22Rv1 (cell line): Measurements from ENCODE around the gene PRIMA1.

ENCODE experiments used
- ZFX ChIP-seq: fragments of 450-650 bp; IDR thresholded peaks from 2 replicates; pipeline ENCODE4 v1.6.1; 2017; ENCODE audit warnings: antibody characterized with exemption, borderline replicate concordance
- TF ChIP-seq, protein P1 (sequence below): fragments of 450-650 bp; IDR thresholded peaks from 2 replicates; pipeline ENCODE4 v1.5.1; 2017; ENCODE audit warnings: mild to moderate bottlenecking

DNA sequence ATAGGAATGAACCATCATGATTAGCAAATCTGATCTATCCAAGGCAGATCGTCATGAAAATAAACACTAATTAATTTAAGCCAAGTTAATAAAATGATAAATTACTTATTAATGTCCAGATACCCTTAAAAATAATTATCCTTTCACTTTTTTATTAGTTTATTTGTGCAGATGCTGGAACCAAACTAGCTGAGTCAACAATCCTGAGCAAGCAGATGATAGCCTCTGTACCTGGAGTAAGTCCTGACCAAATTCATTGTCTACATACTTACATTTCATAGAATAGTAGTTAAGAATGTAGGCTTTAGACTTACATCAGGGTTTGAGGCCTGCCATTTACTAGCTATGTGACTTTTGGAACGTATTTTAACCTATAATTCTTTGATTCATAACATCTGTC is 105.8 kb downstream of the PRIMA1 start:
- TF ChIP-seq, protein P1, sequence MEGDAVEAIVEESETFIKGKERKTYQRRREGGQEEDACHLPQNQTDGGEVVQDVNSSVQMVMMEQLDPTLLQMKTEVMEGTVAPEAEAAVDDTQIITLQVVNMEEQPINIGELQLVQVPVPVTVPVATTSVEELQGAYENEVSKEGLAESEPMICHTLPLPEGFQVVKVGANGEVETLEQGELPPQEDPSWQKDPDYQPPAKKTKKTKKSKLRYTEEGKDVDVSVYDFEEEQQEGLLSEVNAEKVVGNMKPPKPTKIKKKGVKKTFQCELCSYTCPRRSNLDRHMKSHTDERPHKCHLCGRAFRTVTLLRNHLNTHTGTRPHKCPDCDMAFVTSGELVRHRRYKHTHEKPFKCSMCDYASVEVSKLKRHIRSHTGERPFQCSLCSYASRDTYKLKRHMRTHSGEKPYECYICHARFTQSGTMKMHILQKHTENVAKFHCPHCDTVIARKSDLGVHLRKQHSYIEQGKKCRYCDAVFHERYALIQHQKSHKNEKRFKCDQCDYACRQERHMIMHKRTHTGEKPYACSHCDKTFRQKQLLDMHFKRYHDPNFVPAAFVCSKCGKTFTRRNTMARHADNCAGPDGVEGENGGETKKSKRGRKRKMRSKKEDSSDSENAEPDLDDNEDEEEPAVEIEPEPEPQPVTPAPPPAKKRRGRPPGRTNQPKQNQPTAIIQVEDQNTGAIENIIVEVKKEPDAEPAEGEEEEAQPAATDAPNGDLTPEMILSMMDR = no peak
- TF ChIP-seq ZFX = no peak
